Fibroblast of lung (primary cell): ENCODE results near the gene DDX51. TPM values are rescaled to one million over a fixed set of nuclear protein-coding genes. Genes with fewer than 3 reads are reported as not detected.

Experiments
- DNase-seq, 2 donors: peaks; one replicate each; pipeline versions ENCODE4 v3.0.0 to v3.0.0-alpha.2; 2010; ENCODE audit warnings: low read depth in 2 of 2
- H2AFZ ChIP-seq: 2 replicates; pipeline ENCODE4 v1.5.1; 2012; ENCODE audit warnings: low read length, control low read depth, inconsistent platforms
- H3K27ac ChIP-seq: 2 replicates; pipeline ENCODE4 v1.5.1; 2011; ENCODE audit warnings: low read length, control low read depth; ENCODE audit not compliant: insufficient read depth
- H3K27me3 ChIP-seq: 2 replicates; pipeline ENCODE4 v1.5.1; 2011; ENCODE audit warnings: mild to moderate bottlenecking, low read length; ENCODE audit not compliant: control insufficient read depth, insufficient read depth
- H3K36me3 ChIP-seq: 2 replicates; pipeline ENCODE4 v1.5.1; 2011; ENCODE audit warnings: low read length; ENCODE audit not compliant: control insufficient read depth, insufficient read depth
- H3K4me1 ChIP-seq: 2 replicates; pipeline ENCODE4 v1.5.1; 2011; ENCODE audit warnings: low read length; ENCODE audit not compliant: control insufficient read depth, insufficient read depth; ENCODE audit errors: extremely low read depth
- H3K4me2 ChIP-seq: 2 replicates; pipeline ENCODE4 v1.5.1; 2011; ENCODE audit warnings: low read length, control low read depth; ENCODE audit not compliant: insufficient read depth; ENCODE audit errors: extremely low read depth
- H3K4me3 ChIP-seq, 4 experiments: fragments of 200-600 bp in 1 of 4; sonication (generic) in 1 of 4; replicated peaks in 1 of 4; 2 replicates each; pipeline ENCODE4 v1.5.1; 2011 to 2016; ENCODE audit warnings: low read length in 4 of 4, low read depth in 3 of 4, mild to moderate bottlenecking in 3 of 4, control low read depth in 2 of 4, inconsistent platforms in 1 of 4, mixed read lengths in 1 of 4; ENCODE audit not compliant: insufficient read depth in 1 of 4; ENCODE audit errors: control extremely low read depth in 1 of 4
- H3K79me2 ChIP-seq: 2 replicates; pipeline ENCODE4 v1.5.1; 2012; ENCODE audit warnings: mild to moderate bottlenecking, low read length, inconsistent platforms; ENCODE audit not compliant: control insufficient read depth, insufficient read depth
- H3K9ac ChIP-seq: 2 replicates; pipeline ENCODE4 v1.5.1; 2011; ENCODE audit warnings: mild to moderate bottlenecking, low read length, control low read depth; ENCODE audit not compliant: insufficient read depth
- H3K9me3 ChIP-seq: 2 replicates; pipeline ENCODE4 v1.5.1; 2012; ENCODE audit warnings: low read depth, low read length; ENCODE audit not compliant: control insufficient read depth, insufficient read depth
- H4K20me1 ChIP-seq: 2 replicates; pipeline ENCODE4 v1.5.1; 2011; ENCODE audit warnings: low read length; ENCODE audit not compliant: control insufficient read depth, insufficient read depth; ENCODE audit errors: extremely low read depth
- CTCF ChIP-seq, 2 donors: IDR thresholded peaks in 1 of 2; conservative IDR thresholded peaks in 1 of 2; 1 replicate in 1 of 2; 2 replicates in 1 of 2; pipeline ENCODE4 v1.5.1; 2011 to 2012; ENCODE audit warnings: low read length in 2 of 2, control low read depth in 1 of 2, inconsistent platforms in 1 of 2, low read depth in 1 of 2, mild to moderate bottlenecking in 1 of 2
- EZH2 ChIP-seq: IDR thresholded peaks from 2 replicates; pipeline ENCODE4 v1.5.1; 2012; ENCODE audit warnings: low read length, control low read depth, mild to moderate bottlenecking; ENCODE audit errors: missing control alignments
- polyA plus RNA-seq, 2 donors: library from polyadenylated mRNA; depleted of rRNA in 1 of 2; stranded (reverse) in 1 of 2; unstranded in 1 of 2; fragments of >200 nt; gene quantifications; 2 replicates each; pipeline ENCODE4 v1.2.1, GENCODE V29; 2011 to 2012; ENCODE audit warnings: missing spikeins in 1 of 2
- total RNA-seq: library from RNA; depleted of rRNA; stranded (reverse); fragments of >200 nt; gene quantifications from 2 replicates; pipeline ENCODE4 v1.2.1, GENCODE V29; 2014

The DDX51 gene
- total and polyA plus RNA-seq, 2 donors (not counting 1 experiment from before 2014, with no cell fraction given) = 3.7 to 7.4 TPM

- Histone ChIP-seq H4K20me1 (no peaks in the 10 kb centered on the region), H3K4me2 (no peak overlapping the region), H3K4me3 (no peak overlapping the region), H3K4me1 (no peaks in the 10 kb centered on the region), H3K9ac (no peak overlapping the region), H3K27me3 (peaks cover 13% of the 10 kb centered on the region), H3K9me3 (no peaks in the 10 kb centered on the region), H3K27ac (no peak overlapping the region), H2AFZ (no peak overlapping the region), H3K36me3 (no peaks in the 10 kb centered on the region), H3K79me2 (no peaks in the 10 kb centered on the region)
- no peak for DNase-seq
- no peak for TF ChIP-seq EZH2
- TF ChIP-seq CTCF (conservative IDR thresholded peaks at IDR 0.05 in 1 of 2, IDR thresholded peaks at IDR 0.05 in 1 of 2; ENCODE audit: low read depth in 1 of 2, low read length in 2 of 2) = no peak
Observed at GRCh38 chr12:132178801-132179401, 34.8 kb upstream of the DDX51 start.

GRCh38 chr12:132178316-132178715, 34.2 kb upstream of the DDX51 start:
- Histone ChIP-seq H3K27ac (no peak overlapping the region), H3K4me3 (no peak overlapping the region), H3K9me3 (no peaks in the 10 kb centered on the region), H3K27me3 (peaks cover 13% of the 10 kb centered on the region), H2AFZ (no peak overlapping the region), H4K20me1 (no peaks in the 10 kb centered on the region), H3K36me3 (no peaks in the 10 kb centered on the region), H3K79me2 (no peaks in the 10 kb centered on the region), H3K4me2 (no peak overlapping the region), H3K4me1 (no peaks in the 10 kb centered on the region), H3K9ac (no peak overlapping the region)
- no peak for DNase-seq
- TF ChIP-seq EZH2 (no peak), CTCF (conservative IDR thresholded peaks at IDR 0.05 in 1 of 2, IDR thresholded peaks at IDR 0.05 in 1 of 2; ENCODE audit: low read depth in 1 of 2, low read length in 2 of 2) (no peak)

GRCh38 chr12:132176920-132177551, 32.9 kb upstream of the DDX51 start:
- no peaks in the 10 kb centered on the region for H3K9me3 ChIP-seq
- no peak overlapping the region for H3K9ac ChIP-seq
- H2AFZ ChIP-seq = no peak overlapping the region
- H4K20me1 ChIP-seq = no peaks in the 10 kb centered on the region
- H3K4me1 ChIP-seq = no peaks in the 10 kb centered on the region
- H3K4me3 ChIP-seq = no peak overlapping the region
- no peaks in the 10 kb centered on the region for H3K36me3 ChIP-seq
- H3K27me3 ChIP-seq = peaks cover 17% of the 10 kb centered on the region
- H3K27ac ChIP-seq = no peak overlapping the region
- TF ChIP-seq CTCF (conservative IDR thresholded peaks at IDR 0.05 in 1 of 2, IDR thresholded peaks at IDR 0.05 in 1 of 2; ENCODE audit: low read depth in 1 of 2, low read length in 2 of 2) (no peak), EZH2 (no peak)
- no peaks in the 10 kb centered on the region for H3K79me2 ChIP-seq
- no peak for DNase-seq
- H3K4me2 ChIP-seq = no peak overlapping the region
